HFF-Myc (cell line): ENCODE data around the gene ELAVL3.

Experiments used
- DNase-seq: peaks from one replicate; pipeline ENCODE4 v3.0.0-alpha.2; 2011; ENCODE audit warnings: low read depth; ENCODE audit errors: extremely low read depth
- H3K4me3 ChIP-seq: replicated peaks from 2 replicates; pipeline ENCODE4 v1.5.1; 2011; ENCODE audit warnings: low read depth, mild to moderate bottlenecking, control low read depth, low read length
- TF ChIP-seq, protein P1 (sequence below): IDR thresholded peaks from 2 replicates; pipeline ENCODE4 v1.5.1; 2012; ENCODE audit warnings: mild to moderate bottlenecking, low read depth, low read length, control low read depth; ENCODE audit errors: missing control alignments

Gene ELAVL3

DNA sequence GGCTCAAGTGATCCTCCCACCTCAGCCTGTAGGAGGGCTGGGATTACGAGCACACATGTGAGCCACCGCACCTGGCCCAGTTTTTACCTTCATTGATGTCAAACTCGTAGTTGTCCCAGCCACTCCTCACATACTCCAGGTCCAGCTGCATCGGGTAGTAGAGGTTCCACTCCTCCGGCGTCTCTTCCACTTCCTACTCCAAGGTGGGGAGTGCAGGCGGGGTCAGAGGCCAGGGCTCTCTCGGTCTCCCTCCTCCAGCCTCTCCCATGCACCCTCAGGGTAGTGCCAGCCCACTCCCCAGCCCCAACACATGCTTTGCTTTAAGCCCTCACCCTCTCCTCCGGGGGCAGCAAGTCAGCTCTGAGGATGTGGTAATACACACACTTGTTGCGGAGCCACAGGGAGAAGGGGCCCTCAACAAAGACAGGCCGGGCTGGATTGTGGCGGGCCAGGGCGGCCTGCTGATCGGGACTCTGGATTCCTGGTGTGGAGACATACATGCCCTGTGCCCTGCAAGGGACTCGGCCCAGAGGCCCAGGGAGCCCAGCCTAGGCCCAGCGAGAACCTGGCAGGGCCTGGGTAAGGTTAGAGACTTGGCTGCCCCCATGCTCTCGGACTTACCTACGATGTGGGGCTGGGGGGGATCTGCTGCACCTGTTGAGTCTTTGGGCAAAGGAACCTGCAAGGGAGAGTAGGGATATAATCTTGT, 26.7 kb upstream of the ELAVL3 start:
- H3K4me3 ChIP-seq, result no peak overlapping the region
- TF ChIP-seq, protein P1, sequence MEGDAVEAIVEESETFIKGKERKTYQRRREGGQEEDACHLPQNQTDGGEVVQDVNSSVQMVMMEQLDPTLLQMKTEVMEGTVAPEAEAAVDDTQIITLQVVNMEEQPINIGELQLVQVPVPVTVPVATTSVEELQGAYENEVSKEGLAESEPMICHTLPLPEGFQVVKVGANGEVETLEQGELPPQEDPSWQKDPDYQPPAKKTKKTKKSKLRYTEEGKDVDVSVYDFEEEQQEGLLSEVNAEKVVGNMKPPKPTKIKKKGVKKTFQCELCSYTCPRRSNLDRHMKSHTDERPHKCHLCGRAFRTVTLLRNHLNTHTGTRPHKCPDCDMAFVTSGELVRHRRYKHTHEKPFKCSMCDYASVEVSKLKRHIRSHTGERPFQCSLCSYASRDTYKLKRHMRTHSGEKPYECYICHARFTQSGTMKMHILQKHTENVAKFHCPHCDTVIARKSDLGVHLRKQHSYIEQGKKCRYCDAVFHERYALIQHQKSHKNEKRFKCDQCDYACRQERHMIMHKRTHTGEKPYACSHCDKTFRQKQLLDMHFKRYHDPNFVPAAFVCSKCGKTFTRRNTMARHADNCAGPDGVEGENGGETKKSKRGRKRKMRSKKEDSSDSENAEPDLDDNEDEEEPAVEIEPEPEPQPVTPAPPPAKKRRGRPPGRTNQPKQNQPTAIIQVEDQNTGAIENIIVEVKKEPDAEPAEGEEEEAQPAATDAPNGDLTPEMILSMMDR, result no peak
- no peak for DNase-seq

DNA sequence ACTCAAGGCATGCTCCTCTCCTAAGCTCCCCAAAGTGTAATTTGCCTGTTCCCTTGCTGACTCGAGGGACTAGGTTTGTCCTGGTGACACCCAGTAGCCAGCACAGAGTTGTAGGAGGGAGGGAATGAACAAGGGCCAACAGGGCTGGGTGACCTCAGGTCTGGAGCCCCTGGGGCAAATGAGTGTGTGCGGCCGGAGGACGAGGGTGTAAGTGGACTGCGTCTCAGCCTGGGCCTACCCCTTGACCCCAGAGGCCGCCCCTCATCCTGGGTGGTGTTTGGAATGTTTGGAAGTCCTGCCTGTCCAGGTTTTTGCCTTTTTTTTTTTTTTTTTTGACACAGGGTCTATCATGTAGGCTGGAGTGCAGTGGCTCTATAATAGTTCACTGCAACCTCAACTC, 26.1 kb upstream of the ELAVL3 start:
- TF ChIP-seq, protein P1, result no peak
- H3K4me3 ChIP-seq, result no peak overlapping the region
- DNase-seq, result no peak

DNA sequence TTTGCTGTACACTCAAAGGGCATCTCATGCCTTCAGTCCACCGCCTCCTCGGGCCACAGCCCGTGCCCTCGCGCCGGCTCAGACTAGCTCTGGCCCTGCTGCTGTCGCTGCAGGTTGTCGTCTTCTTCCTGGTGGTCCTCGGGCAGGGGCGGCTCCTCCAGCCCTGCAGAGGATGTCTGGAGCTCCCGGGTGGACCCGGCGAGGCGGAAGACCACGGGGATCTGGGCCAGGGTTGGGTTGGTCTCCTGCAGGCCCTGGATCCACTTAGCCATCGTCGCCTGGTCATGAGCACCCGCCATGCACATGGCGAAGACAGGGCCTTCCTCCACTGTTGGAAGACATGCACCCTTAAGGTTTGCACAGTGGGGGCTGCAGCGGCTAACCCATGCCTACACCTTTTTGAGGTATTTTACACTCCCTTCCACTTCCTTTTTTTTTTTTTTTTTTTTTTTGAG, 25.3 kb upstream of the ELAVL3 start:
- TF ChIP-seq, protein P1, result no peak
- DNase-seq, result no peak
- H3K4me3 ChIP-seq, result peak overlapping the region; percentile 57

DNA sequence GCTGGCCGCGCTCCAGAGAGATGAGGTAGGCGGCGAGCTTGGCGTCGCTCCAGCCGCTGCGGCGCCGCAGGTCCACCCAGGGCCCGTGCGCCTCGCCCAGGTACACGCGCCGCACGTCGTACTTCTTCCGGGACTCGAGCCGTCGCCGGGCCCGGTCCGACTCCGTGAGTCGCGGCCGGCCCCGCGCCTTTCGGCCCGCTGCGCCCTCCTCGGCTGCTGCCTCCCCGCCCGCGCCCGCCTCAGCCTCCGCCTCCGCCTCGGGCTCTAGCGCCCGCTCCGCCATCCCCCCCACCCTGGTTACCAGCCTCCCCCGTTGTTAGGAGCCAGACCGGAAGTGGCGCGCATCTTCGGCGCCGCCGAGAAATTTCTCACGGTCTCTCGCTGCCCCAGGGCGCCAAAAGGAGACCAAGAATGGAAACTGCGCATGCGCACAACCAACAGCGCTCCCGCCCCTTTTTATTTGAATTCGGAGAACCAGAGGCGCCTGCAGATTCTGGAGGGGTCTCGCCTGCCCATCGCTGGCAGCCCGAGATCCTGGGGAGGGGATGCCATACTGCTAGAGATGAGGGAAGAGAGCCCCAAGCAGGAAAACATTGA, 24.8 kb upstream of the ELAVL3 start, which contains the start of gene ZNF653:
TSS of gene ZNF653 (minus strand) at position 336 of the 597 bp plus-strand sequence. CDS start at position 283, 53 bp downstream.
- peak within 1 kb of the TSS; percentile 57 for H3K4me3 ChIP-seq
- DNase-seq, result peak; percentile 85
- TF ChIP-seq, protein P1, result no peak

DNA sequence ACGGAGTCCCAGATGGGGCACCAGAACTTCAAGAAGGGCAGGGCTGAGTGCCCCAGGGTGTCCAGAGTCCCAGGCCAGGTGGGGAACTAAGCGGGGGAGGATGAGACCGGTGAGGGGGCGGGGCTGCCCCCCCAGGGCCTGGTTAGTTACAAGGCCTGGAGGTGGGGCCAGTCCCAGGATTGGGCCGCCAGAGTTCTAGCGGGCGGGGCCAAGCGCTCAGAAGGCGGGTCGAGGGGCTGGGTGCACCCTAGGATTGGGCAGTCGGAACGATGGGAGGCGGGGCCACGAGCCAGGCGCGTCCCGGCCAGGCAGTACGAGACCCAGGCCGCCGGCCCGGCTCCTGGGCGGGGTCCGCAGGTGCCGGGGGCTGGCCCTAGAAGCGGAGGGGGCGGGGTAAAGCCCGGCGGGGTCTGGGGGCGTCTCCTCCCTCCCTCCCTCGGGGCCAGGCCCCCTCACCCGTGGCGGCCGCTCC, 24.2 kb upstream of the ELAVL3 start:
- TF ChIP-seq, protein P1, result no peak
- DNase-seq, result peak; percentile 69
- H3K4me3 ChIP-seq, result peak overlapping the region; percentile 57

DNA sequence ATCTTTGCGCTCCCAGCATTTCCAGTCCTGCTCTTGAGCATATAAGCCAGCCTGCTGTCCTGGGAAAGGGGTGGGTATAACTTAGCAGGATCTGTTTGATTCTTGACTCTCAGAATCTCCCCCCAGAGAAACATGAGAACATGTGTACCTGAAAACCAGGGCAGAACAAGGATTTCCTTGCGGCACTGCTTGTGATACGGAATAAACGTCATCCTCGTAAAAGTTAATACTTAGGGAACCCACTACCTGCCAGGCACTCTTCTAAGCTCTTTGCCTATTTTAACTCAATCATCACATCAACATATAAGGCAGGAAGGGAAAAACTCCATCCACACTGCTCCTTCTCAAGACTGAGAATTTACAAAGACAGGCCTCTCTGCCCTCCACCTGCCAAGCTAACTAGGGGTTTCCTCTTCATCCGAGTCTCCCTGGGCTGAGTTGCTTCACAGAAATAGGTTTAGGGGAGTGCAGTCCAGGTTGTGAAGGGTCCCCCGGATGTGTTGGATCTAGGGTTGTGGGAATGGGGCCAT, 23.7 kb upstream of the ELAVL3 start:
- TF ChIP-seq, protein P1, result no peak
- H3K4me3 ChIP-seq, result peak overlapping the region; percentile 57
- DNase-seq, result no peak
